BE2C (cell line): Measurements from ENCODE around the gene DOK6.

ENCODE experiments used
- DNase-seq: peaks from one replicate; pipeline ENCODE4 v3.0.0-alpha.2; 2020
- H3K27me3 ChIP-seq: fragments of 250-450 bp; sonication (Bioruptor Pico); 2 replicates; pipeline ENCODE4 v1.5.1; 2020; ENCODE audit warnings: mild to moderate bottlenecking
- H3K36me3 ChIP-seq: fragments of 250-450 bp; sonication (Bioruptor Pico); 2 replicates; pipeline ENCODE4 v1.5.1; 2020; ENCODE audit warnings: mild to moderate bottlenecking
- H3K4me1 ChIP-seq: fragments of 250-450 bp; sonication (Bioruptor Pico); 2 replicates; pipeline ENCODE4 v1.5.1; 2020
- H3K4me3 ChIP-seq: 2 replicates; pipeline ENCODE4 v1.5.1; 2011; ENCODE audit warnings: low read depth, low read length
- H3K9me3 ChIP-seq: fragments of 250-450 bp; sonication (Bioruptor Pico); 2 replicates; pipeline ENCODE4 v1.5.1; 2020
- CTCF ChIP-seq: IDR thresholded peaks from 2 replicates; pipeline ENCODE4 v1.5.1; 2012; ENCODE audit warnings: mild to moderate bottlenecking, low read depth, low read length

Gene DOK6

GRCh38 chr18:69697069-69697468 lies 296.4 kb downstream of the DOK6 start:
- no peaks in the 10 kb centered on the region for H3K9me3 ChIP-seq
- no peak for DNase-seq
- H3K4me1 ChIP-seq: no peaks in the 10 kb centered on the region
- H3K27me3 ChIP-seq: no peaks in the 10 kb centered on the region
- no peaks in the 10 kb centered on the region for H3K36me3 ChIP-seq
- no peak for TF ChIP-seq CTCF
- no peak overlapping the region for H3K4me3 ChIP-seq

GRCh38 chr18:69697689-69698088 lies 297.0 kb downstream of the DOK6 start:
- Histone ChIP-seq H3K4me3 (no peak overlapping the region), H3K36me3 (no peaks in the 10 kb centered on the region), H3K9me3 (no peaks in the 10 kb centered on the region), H3K4me1 (no peaks in the 10 kb centered on the region), H3K27me3 (no peaks in the 10 kb centered on the region)
- no peak for DNase-seq
- no peak for TF ChIP-seq CTCF

GRCh38 chr18:69701305-69701704 lies 300.6 kb downstream of the DOK6 start:
- no peaks in the 10 kb centered on the region for H3K36me3 ChIP-seq
- H3K27me3 ChIP-seq: no peaks in the 10 kb centered on the region
- TF ChIP-seq CTCF: no peak
- H3K4me3 ChIP-seq: no peak overlapping the region
- H3K4me1 ChIP-seq: no peaks in the 10 kb centered on the region
- no peaks in the 10 kb centered on the region for H3K9me3 ChIP-seq
- DNase-seq: no peak

- Histone ChIP-seq H3K9me3 (no peaks in the 10 kb centered on the region), H3K4me3 (no peak overlapping the region), H3K36me3 (no peaks in the 10 kb centered on the region), H3K27me3 (no peaks in the 10 kb centered on the region), H3K4me1 (no peaks in the 10 kb centered on the region)
- TF ChIP-seq CTCF: no peak
- no peak for DNase-seq
Observed at GRCh38 chr18:69703461-69703860, 302.8 kb downstream of the DOK6 start.

- no peaks in the 10 kb centered on the region for H3K4me1 ChIP-seq
- no peaks in the 10 kb centered on the region for H3K27me3 ChIP-seq
- H3K36me3 ChIP-seq: no peaks in the 10 kb centered on the region
- TF ChIP-seq CTCF: no peak
- no peaks in the 10 kb centered on the region for H3K9me3 ChIP-seq
- DNase-seq: no peak
- no peak overlapping the region for H3K4me3 ChIP-seq
Observed at GRCh38 chr18:69705987-69706386, 305.3 kb downstream of the DOK6 start.

GRCh38 chr18:69708844-69709243 lies 308.2 kb downstream of the DOK6 start:
- Histone ChIP-seq H3K9me3 (no peaks in the 10 kb centered on the region), H3K4me1 (no peaks in the 10 kb centered on the region), H3K4me3 (no peak overlapping the region), H3K27me3 (no peaks in the 10 kb centered on the region), H3K36me3 (no peaks in the 10 kb centered on the region)
- DNase-seq: no peak
- no peak for TF ChIP-seq CTCF
